Gastrocnemius medialis (tissue), 4 donors: ENCODE data around the gene RTEL1.

Source experiments
- POLR2A ChIP-seq, 2 donors: fragments of 450-650 bp; IDR thresholded peaks; one replicate each; pipeline ENCODE4 v1.6.1; 2017; ENCODE audit warnings: antibody characterized with exemption in 2 of 2, mild to moderate bottlenecking in 2 of 2, moderate library complexity in 2 of 2
- TF ChIP-seq, protein P1 (sequence below), 5 experiments: fragments of 450-650 bp in 3 of 5; fragments of 200-600 bp in 2 of 5; sonication (generic) in 2 of 5; IDR thresholded peaks in 4 of 5; conservative IDR thresholded peaks in 1 of 5; 1 replicate in 4 of 5; 2 replicates in 1 of 5; pipeline ENCODE4 v1.5.1; 2016 to 2019; ENCODE audit warnings: antibody characterized with exemption in 5 of 5, mild to moderate bottlenecking in 3 of 5, moderate library complexity in 3 of 5

GRCh38 chr20:63744574-63745423 lies 86.7 kb downstream of the RTEL1 start:
- no peak for TF ChIP-seq POLR2A (IDR thresholded peaks at IDR 0.05)
- TF ChIP-seq, protein P1, sequence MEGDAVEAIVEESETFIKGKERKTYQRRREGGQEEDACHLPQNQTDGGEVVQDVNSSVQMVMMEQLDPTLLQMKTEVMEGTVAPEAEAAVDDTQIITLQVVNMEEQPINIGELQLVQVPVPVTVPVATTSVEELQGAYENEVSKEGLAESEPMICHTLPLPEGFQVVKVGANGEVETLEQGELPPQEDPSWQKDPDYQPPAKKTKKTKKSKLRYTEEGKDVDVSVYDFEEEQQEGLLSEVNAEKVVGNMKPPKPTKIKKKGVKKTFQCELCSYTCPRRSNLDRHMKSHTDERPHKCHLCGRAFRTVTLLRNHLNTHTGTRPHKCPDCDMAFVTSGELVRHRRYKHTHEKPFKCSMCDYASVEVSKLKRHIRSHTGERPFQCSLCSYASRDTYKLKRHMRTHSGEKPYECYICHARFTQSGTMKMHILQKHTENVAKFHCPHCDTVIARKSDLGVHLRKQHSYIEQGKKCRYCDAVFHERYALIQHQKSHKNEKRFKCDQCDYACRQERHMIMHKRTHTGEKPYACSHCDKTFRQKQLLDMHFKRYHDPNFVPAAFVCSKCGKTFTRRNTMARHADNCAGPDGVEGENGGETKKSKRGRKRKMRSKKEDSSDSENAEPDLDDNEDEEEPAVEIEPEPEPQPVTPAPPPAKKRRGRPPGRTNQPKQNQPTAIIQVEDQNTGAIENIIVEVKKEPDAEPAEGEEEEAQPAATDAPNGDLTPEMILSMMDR (IDR thresholded peaks at IDR 0.05 in 4 of 5, conservative IDR thresholded peaks at IDR 0.05 in 1 of 5) = no peak
